Measurements from ENCODE around the gene DPCD.

The DPCD gene

DNA sequence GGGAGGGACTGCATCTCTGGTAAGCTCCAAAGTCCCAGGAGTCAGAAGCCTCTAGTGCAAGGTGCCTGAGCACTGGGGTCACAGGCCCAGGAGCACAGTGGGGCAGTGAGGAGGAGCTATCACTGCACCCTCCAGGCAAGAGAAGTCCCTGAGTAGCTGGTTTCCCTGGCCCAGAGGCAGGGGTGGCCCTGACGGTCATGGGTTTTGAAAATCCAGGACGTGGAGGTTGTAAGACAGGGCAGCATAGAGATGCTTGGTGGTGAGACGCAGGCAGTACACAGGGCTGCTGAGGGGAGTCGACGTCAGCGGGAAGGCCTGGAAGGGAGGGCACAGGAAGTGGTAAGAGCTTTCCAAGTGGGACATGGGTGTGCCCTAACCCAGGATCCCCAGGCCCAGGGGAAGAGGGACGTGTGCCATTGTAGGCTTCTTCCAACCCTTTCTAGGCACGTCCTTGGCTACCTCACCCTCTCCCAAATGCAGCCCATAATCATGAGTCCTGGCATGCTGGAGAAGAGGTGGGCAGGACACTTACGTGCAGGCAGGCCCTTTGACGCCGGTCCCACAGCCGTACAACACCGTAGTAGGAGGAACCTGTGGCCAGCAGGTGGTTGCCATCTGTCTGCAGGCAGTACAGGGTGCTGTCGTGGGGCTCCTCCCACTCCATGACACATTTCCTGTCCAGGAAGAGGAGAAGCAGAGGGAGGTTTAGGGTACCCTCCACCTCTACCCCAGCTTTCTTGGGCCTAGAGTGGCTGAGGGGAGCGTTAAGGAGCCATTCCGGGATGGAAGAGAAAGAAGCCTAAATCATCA is 23.2 kb downstream of the DPCD start:
- H3K4me3 ChIP-seq (ENCODE audit: low read depth, low read length), result no peak overlapping the region
- TF ChIP-seq, protein P1, sequence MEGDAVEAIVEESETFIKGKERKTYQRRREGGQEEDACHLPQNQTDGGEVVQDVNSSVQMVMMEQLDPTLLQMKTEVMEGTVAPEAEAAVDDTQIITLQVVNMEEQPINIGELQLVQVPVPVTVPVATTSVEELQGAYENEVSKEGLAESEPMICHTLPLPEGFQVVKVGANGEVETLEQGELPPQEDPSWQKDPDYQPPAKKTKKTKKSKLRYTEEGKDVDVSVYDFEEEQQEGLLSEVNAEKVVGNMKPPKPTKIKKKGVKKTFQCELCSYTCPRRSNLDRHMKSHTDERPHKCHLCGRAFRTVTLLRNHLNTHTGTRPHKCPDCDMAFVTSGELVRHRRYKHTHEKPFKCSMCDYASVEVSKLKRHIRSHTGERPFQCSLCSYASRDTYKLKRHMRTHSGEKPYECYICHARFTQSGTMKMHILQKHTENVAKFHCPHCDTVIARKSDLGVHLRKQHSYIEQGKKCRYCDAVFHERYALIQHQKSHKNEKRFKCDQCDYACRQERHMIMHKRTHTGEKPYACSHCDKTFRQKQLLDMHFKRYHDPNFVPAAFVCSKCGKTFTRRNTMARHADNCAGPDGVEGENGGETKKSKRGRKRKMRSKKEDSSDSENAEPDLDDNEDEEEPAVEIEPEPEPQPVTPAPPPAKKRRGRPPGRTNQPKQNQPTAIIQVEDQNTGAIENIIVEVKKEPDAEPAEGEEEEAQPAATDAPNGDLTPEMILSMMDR (IDR thresholded peaks at IDR 0.05; ENCODE audit: borderline replicate concordance, insufficient read depth, low read depth, low read length), result no peak

DNA sequence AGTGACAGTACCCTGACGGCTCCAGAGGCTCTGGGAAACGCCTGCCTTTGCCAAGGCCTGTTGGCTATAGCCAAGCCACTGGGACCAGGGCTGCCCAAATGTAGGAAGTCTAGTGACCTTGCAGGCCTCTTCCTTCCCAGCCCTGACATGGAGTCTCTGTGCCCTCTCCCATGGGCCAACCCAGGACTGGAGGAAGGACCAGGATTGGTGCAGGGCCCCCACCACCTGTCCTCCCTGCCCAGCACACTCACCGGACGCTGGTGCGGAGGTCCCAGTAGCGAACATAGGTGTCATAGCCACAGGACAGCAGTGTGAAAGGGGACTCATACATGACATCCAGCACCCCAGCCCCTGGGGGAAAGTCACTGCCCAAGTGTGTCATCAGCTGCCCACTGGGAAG is 24.0 kb downstream of the DPCD start:
- TF ChIP-seq, protein P1 (IDR thresholded peaks at IDR 0.05; ENCODE audit: borderline replicate concordance, insufficient read depth, low read depth, low read length), result no peak
- no peak overlapping the region for H3K4me3 ChIP-seq (ENCODE audit: low read depth, low read length)

DNA sequence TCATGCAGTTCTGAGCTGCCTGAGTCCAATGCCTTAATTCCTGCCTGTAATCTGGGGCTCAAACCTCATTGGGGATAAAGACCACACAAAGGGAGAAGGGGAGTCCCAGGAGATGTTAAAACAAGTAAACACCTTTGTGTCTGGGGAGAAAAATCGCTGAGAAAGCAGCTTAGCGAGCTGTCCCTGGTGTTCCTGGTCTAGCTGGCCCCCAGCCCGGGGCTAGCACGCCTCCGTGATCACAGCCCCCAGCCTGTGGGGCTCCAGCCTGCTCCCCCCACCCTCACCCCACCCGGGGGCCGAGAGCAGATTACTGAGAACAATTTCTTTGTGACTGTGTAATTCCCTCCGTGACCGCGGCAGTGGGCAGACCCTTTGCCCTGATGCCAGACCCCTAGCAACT is 24.8 kb downstream of the DPCD start:
- TF ChIP-seq, protein P1 (IDR thresholded peaks at IDR 0.05; ENCODE audit: borderline replicate concordance, insufficient read depth, low read depth, low read length), result no peak
- no peak overlapping the region for H3K4me3 ChIP-seq (ENCODE audit: low read depth, low read length)

DNA sequence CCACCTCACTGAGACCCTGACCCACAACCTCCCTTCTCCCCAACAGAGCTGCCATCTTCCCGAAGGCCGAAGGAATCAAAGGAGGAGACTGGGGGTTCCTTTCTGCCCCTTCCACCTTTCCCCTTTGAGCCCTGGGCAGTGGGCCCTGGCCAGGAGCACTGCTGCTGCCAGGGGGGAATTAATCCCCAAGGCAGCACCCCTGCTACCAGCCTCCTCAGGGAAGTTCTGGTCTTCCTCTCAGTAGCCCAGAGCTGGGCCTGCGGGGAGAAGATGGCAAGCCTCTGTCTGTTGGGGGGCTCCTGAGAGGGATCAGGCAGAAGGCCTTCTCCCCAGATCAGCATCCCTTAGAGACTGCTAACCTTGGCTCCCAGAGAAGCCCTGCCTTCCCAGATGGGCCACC is 25.5 kb downstream of the DPCD start:
- TF ChIP-seq, protein P1 (IDR thresholded peaks at IDR 0.05; ENCODE audit: borderline replicate concordance, insufficient read depth, low read depth, low read length), result no peak

DNA sequence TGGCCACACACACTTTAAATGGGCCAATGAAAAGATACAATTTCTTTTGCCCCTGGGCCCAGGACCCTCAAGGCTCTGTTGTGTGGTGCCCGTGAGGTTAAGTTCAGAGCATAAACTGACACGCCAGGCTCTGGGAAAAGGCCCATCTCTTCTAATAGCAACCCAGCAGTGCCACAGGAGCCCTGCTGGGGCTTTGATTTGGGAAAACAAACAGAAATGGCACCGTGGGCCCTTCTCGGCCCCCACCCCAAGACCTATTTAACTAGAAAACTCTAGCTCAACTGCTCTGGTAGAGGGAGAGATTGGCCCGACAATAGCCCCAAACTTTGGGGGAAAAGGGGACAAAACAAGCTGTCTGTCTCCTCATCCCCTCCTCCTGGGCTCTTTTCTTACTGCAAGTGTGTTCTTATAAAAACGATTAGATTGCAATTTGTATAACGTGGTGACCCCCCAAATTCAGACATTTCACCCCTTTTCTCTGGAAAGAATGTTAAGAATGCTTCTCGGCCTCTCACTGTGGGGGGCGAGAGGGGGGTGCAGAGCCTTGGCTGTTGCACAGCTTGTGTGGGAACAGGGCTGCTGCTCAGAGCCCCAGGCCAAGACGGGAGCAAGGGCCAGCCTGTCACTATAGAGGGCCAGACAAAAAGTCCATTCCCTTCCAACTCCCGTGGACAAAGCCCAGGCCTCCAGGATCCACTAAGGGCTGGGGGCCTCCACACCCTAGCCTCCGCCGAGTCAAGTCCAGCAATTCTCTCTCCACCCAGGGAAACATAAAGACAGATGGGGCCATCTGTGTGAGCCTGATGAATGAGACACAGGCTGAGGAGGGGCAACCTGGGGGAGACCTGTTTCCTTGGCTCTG is 26.8 kb downstream of the DPCD start:
- no peak overlapping the region for H3K4me3 ChIP-seq (ENCODE audit: low read depth, low read length)
- TF ChIP-seq, protein P1 (IDR thresholded peaks at IDR 0.05; ENCODE audit: borderline replicate concordance, insufficient read depth, low read depth, low read length), result no peak

More for the DNA sequence above, 25.5 kb downstream of the DPCD start:
- H3K4me3 ChIP-seq (ENCODE audit: low read depth, low read length), result no peak overlapping the region

DNA sequence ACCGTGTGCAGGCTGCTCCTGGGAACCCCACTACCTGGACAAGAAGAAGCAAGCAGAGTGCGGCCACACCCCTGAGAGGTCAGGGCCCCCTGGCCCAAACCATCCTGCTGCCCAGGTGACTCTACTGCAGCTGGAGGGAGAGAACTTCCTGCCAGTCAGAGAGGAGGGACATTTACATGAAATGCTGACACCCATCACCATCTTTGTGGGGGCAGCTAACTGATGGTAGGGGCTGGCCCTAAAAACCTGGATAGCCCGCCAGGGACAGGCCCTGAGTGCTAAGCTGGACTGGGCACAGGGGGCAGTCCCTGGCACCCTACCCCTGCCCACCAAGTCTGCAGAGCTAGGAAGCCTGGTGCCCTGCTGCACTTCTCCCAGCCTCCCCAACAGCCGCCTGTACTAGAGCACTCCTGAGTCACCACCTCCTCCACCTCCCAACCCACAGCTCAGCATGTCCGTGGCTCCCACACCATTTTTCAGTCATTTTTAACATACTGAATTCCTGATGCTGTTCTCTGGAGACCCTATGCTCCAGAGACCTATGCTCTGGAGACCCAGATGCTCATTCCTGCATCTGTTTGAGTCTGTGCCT is 27.5 kb downstream of the DPCD start:
- TF ChIP-seq, protein P1 (IDR thresholded peaks at IDR 0.05; ENCODE audit: borderline replicate concordance, insufficient read depth, low read depth, low read length), result no peak
- no peak overlapping the region for H3K4me3 ChIP-seq (ENCODE audit: low read depth, low read length)

Data from GM12875 (cell line).